Measurements from ENCODE around the gene NME7.

- TF ChIP-seq CTCF (IDR thresholded peaks at IDR 0.05) (peak in 1 of 4 experiments; percentile 2), POLR2A (IDR thresholded peaks at IDR 0.05) (no peak), POLR2AphosphoS5 (IDR thresholded peaks at IDR 0.05) (no peak)
Measured at GRCh38 chr1:169105434-169106094, 262.0 kb downstream of the NME7 start.
